Upper lobe of left lung (tissue), 4 donors: Measurements from ENCODE around the gene KAZN.

ENCODE experiments used
- EP300 ChIP-seq, 4 donors: sonication (generic); formaldehyde crosslinking; IDR thresholded peaks; one replicate each; pipeline ENCODE4 v1.5.1; 2017; ENCODE audit warnings: antibody characterized with exemption in 4 of 4, control low read depth in 2 of 4
- POLR2A ChIP-seq, 4 donors: fragments of 450-650 bp; IDR thresholded peaks; one replicate each; pipeline ENCODE4 v1.5.1; 2016 to 2017; ENCODE audit warnings: antibody characterized with exemption in 4 of 4, mild to moderate bottlenecking in 2 of 4
- POLR2AphosphoS5 ChIP-seq, 2 donors: sonication (generic); formaldehyde crosslinking; IDR thresholded peaks; one replicate each; pipeline ENCODE4 v1.5.1; 2017; ENCODE audit warnings: antibody characterized with exemption in 2 of 2
- TF ChIP-seq, protein P1 (sequence below), 6 experiments: fragments of 450-650 bp in 4 of 6; fragments of 200-600 bp in 2 of 6; sonication (generic) in 2 of 6; IDR thresholded peaks; one replicate each; pipeline ENCODE4 v1.5.1; 2016 to 2019; ENCODE audit warnings: antibody characterized with exemption in 6 of 6

DNA sequence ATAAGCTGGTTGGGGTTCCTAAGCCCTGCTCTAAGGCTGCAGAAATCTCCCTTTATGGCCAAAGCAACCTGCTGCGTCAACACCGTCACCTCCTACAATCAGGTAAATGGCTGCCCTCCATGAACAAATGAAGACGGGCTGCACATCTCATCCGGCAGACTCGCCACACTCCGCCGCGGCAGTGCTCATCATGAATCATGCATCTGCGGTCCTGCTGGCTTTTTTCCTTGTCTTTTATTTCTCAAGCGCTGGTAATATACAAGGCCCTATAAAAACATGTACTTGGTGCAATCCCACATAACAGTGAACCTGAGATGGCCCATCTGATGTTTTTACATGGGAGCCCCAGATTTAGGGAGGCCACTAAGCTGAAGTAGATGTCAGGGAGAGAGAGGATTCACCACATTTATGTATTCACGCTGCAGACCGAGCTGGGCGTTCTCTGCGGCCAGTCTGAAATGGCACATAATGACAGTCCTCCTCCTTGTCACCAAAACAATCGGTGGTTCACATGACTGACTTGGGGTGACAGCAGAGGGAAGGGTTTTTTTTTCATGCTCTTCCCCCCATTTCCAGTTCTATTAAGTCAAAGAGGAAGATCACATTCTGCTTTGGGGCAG is 91.6 kb downstream of the KAZN start:
- no peak for TF ChIP-seq POLR2AphosphoS5 (IDR thresholded peaks at IDR 0.05)
- TF ChIP-seq, protein P1, sequence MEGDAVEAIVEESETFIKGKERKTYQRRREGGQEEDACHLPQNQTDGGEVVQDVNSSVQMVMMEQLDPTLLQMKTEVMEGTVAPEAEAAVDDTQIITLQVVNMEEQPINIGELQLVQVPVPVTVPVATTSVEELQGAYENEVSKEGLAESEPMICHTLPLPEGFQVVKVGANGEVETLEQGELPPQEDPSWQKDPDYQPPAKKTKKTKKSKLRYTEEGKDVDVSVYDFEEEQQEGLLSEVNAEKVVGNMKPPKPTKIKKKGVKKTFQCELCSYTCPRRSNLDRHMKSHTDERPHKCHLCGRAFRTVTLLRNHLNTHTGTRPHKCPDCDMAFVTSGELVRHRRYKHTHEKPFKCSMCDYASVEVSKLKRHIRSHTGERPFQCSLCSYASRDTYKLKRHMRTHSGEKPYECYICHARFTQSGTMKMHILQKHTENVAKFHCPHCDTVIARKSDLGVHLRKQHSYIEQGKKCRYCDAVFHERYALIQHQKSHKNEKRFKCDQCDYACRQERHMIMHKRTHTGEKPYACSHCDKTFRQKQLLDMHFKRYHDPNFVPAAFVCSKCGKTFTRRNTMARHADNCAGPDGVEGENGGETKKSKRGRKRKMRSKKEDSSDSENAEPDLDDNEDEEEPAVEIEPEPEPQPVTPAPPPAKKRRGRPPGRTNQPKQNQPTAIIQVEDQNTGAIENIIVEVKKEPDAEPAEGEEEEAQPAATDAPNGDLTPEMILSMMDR (IDR thresholded peaks at IDR 0.05), result no peak
- TF ChIP-seq POLR2A (IDR thresholded peaks at IDR 0.05), result no peak
- no peak for TF ChIP-seq EP300 (IDR thresholded peaks at IDR 0.05)
